ENCODE measurements around the gene ZDHHC16.

Gene ZDHHC16

GRCh38 chr10:97459111-97459510, 13.1 kb downstream of the ZDHHC16 start:
- Histone ChIP-seq H3K9me3 (ENCODE audit: control insufficient read depth, insufficient read depth, low read depth, low read length) (no peaks in the 10 kb centered on the region), H3K4me3 (ENCODE audit: low read depth, low read length) (no peak overlapping the region), H3K27ac (ENCODE audit: extremely low read depth, low read depth, low read length) (no peak overlapping the region), H3K4me1 (ENCODE audit: control insufficient read depth, insufficient read depth, low read length) (peaks cover 6% of the 10 kb centered on the region), H3K36me3 (ENCODE audit: control insufficient read depth in 2 of 2, insufficient read depth in 1 of 2, low read length in 2 of 2) (peaks cover 48 to 100% of the 10 kb centered on the region in 2 experiments)
- POLR2A ChIA-PET: no interaction called here
- TF ChIP-seq ZNF239 (tag by site-specific recombination; IDR thresholded peaks at IDR 0.05) (no peak), ZNF596 (tag by site-specific recombination; IDR thresholded peaks at IDR 0.05) (no peak), ZNF16 (tag by site-specific recombination; IDR thresholded peaks at IDR 0.05; ENCODE audit: low read depth) (no peak)
- CTCF ChIA-PET: no interaction called here

GRCh38 chr10:97459933-97460332, 14.0 kb downstream of the ZDHHC16 start:
- H3K4me3 ChIP-seq (ENCODE audit: low read depth, low read length): no peak overlapping the region
- H3K9me3 ChIP-seq (ENCODE audit: control insufficient read depth, insufficient read depth, low read depth, low read length): no peaks in the 10 kb centered on the region
- H3K4me1 ChIP-seq (ENCODE audit: control insufficient read depth, insufficient read depth, low read length): no peaks in the 10 kb centered on the region
- peaks cover 54 to 99% of the 10 kb centered on the region in 2 experiments for H3K36me3 ChIP-seq (ENCODE audit: control insufficient read depth in 2 of 2, insufficient read depth in 1 of 2, low read length in 2 of 2)
- TF ChIP-seq ZBTB21 (tag by site-specific recombination; IDR thresholded peaks at IDR 0.05) (no peak), ZNF600 (tag by site-specific recombination; IDR thresholded peaks at IDR 0.05) (peak; percentile 86)
- ChIA-PET CTCF (interaction anchor here (1.3 kb wide), 1 partner anchor 153 kb away, joined by 3 read pairs; no protein-coding TSS in a partner anchor), POLR2A (interaction anchor here (1.0 kb wide), 1 partner anchor 26 kb away, joined by 5 read pairs; no protein-coding TSS in a partner anchor)
- no peak overlapping the region for H3K27ac ChIP-seq (ENCODE audit: extremely low read depth, low read depth, low read length)

- H3K4me3 ChIP-seq (ENCODE audit: low read depth, low read length): no peak overlapping the region
- ChIA-PET CTCF (interaction anchor here (0.6 to 8.2 kb wide), 8 partner anchors 14 to 155 kb away, joined by 3 to 81 read pairs (median 4); no protein-coding TSS in a partner anchor), POLR2A (no interaction called here)
- no peak overlapping the region for H3K27ac ChIP-seq (ENCODE audit: extremely low read depth, low read depth, low read length)
- H3K36me3 ChIP-seq (ENCODE audit: control insufficient read depth in 2 of 2, insufficient read depth in 1 of 2, low read length in 2 of 2): peaks cover 62 to 99% of the 10 kb centered on the region in 2 experiments
- no peaks in the 10 kb centered on the region for H3K4me1 ChIP-seq (ENCODE audit: control insufficient read depth, insufficient read depth, low read length)
- H3K9me3 ChIP-seq (ENCODE audit: control insufficient read depth, insufficient read depth, low read depth, low read length): no peaks in the 10 kb centered on the region
- TF ChIP-seq SCRT1 (tag by site-specific recombination; IDR thresholded peaks at IDR 0.05; ENCODE audit: borderline replicate concordance) (peak; percentile 86), SCRT2 (tag by site-specific recombination; IDR thresholded peaks at IDR 0.05) (peak; percentile 94), ZNF585B (tag by site-specific recombination; IDR thresholded peaks at IDR 0.05) (no peak)
Observed at GRCh38 chr10:97462309-97462708, 16.3 kb downstream of the ZDHHC16 start.

- H3K36me3 ChIP-seq (ENCODE audit: control insufficient read depth in 2 of 2, insufficient read depth in 1 of 2, low read length in 2 of 2): peaks cover 54 to 97% of the 10 kb centered on the region in 2 experiments
- no peak overlapping the region for H3K27ac ChIP-seq (ENCODE audit: extremely low read depth, low read depth, low read length)
- no peak overlapping the region for H3K4me3 ChIP-seq (ENCODE audit: low read depth, low read length)
- H3K9me3 ChIP-seq (ENCODE audit: control insufficient read depth, insufficient read depth, low read depth, low read length): no peaks in the 10 kb centered on the region
- ChIA-PET POLR2A (interaction anchor here (0.9 kb wide), 1 partner anchor 91 kb away, joined by 3 read pairs; no protein-coding TSS in a partner anchor), CTCF (interaction anchor here (0.5 to 8.2 kb wide), 19 partner anchors 10 to 273 kb away, joined by 3 to 81 read pairs (median 5); partner anchors contain the start of gene PI4K2A)
- H3K4me1 ChIP-seq (ENCODE audit: control insufficient read depth, insufficient read depth, low read length): no peaks in the 10 kb centered on the region
- TF ChIP-seq ZNF24 (tag by site-specific recombination; IDR thresholded peaks at IDR 0.05) (no peak), ZNF626 (tag by site-specific recombination; IDR thresholded peaks at IDR 0.05) (no peak), ZNF404 (tag by site-specific recombination; IDR thresholded peaks at IDR 0.05) (no peak), HOXC10 (CRISPR knock-in tag; IDR thresholded peaks at IDR 0.05) (no peak), ZNF664 (tag by site-specific recombination; IDR thresholded peaks at IDR 0.05) (no peak), ZNF146 (tag by site-specific recombination; IDR thresholded peaks at IDR 0.05) (no peak), BCL11A (tag by site-specific recombination; IDR thresholded peaks at IDR 0.05; ENCODE audit: low read depth) (no peak), CTCF (tag by site-specific recombination; IDR thresholded peaks at IDR 0.05) (peak; percentile 82), HOXA7 (CRISPR knock-in tag; IDR thresholded peaks at IDR 0.05; ENCODE audit: borderline replicate concordance) (no peak), ZNF792 (tag by site-specific recombination; IDR thresholded peaks at IDR 0.05) (no peak), ZNF157 (tag by site-specific recombination; IDR thresholded peaks at IDR 0.05) (no peak), ZNF548 (tag by site-specific recombination; IDR thresholded peaks at IDR 0.05) (no peak), PRDM2 (tag by site-specific recombination; IDR thresholded peaks at IDR 0.05; ENCODE audit: borderline replicate concordance) (no peak)
Observed at GRCh38 chr10:97463363-97464132, 17.6 kb downstream of the ZDHHC16 start.
